Fibroblast of lung (primary cell): ENCODE results near the gene AMOTL2.

Experiments
- CTCF ChIP-seq, 2 donors: IDR thresholded peaks in 1 of 2; conservative IDR thresholded peaks in 1 of 2; 1 replicate in 1 of 2; 2 replicates in 1 of 2; pipeline ENCODE4 v1.5.1; 2011 to 2012; ENCODE audit warnings: low read length in 2 of 2, control low read depth in 1 of 2, inconsistent platforms in 1 of 2, low read depth in 1 of 2, mild to moderate bottlenecking in 1 of 2
- EZH2 ChIP-seq: IDR thresholded peaks from 2 replicates; pipeline ENCODE4 v1.5.1; 2012; ENCODE audit warnings: low read length, control low read depth, mild to moderate bottlenecking; ENCODE audit errors: missing control alignments

- TF ChIP-seq CTCF (conservative IDR thresholded peaks at IDR 0.05 in 1 of 2, IDR thresholded peaks at IDR 0.05 in 1 of 2; ENCODE audit: low read depth in 1 of 2, low read length in 2 of 2) (no peak), EZH2 (no peak)
Measured at GRCh38 chr3:134375582-134376384, 1.5 kb upstream of the AMOTL2 start.
